Skeletal muscle tissue (tissue), 4 donors: ENCODE data around the gene A4GALT. TPM values are rescaled to one million over a fixed set of nuclear protein-coding genes. Genes with fewer than 3 reads are reported as not detected.

Experiments used
- H3K27ac ChIP-seq: one replicate; pipeline ENCODE4 v1.7.0; 2013; ENCODE audit warnings: mild to moderate bottlenecking, low read depth, low read length, inconsistent platforms
- H3K27me3 ChIP-seq, 3 donors: one replicate each; pipeline ENCODE4 v1.7.0; 2013; ENCODE audit warnings: low read length in 3 of 3; ENCODE audit not compliant: control insufficient read depth in 3 of 3, insufficient read depth in 3 of 3
- H3K36me3 ChIP-seq, 3 donors: one replicate each; pipeline ENCODE4 v1.7.0; 2013; ENCODE audit warnings: low read length in 3 of 3; ENCODE audit not compliant: control insufficient read depth in 3 of 3, insufficient read depth in 3 of 3
- H3K4me1 ChIP-seq, 3 donors: one replicate each; pipeline ENCODE4 v1.7.0; 2013; ENCODE audit warnings: low read length in 3 of 3, mild to moderate bottlenecking in 3 of 3; ENCODE audit not compliant: control insufficient read depth in 3 of 3, insufficient read depth in 3 of 3
- H3K4me3 ChIP-seq, 3 donors: one replicate each; pipeline ENCODE4 v1.7.0; 2013; ENCODE audit warnings: low read length in 3 of 3
- H3K9ac ChIP-seq, 3 donors: one replicate each; pipeline ENCODE4 v1.7.0; 2013; ENCODE audit warnings: low read length in 3 of 3, mild to moderate bottlenecking in 3 of 3, moderate library complexity in 2 of 3, low read depth in 1 of 3
- H3K9me3 ChIP-seq, 3 donors: one replicate each; pipeline ENCODE4 v1.7.0; 2013; ENCODE audit warnings: low read length in 3 of 3; ENCODE audit not compliant: control insufficient read depth in 3 of 3
- total RNA-seq: library from RNA; depleted of rRNA; stranded (reverse); fragments of >200 nt; gene quantifications from one replicate; pipeline ENCODE4 v1.2.3, GENCODE V29; 2014
- donor health status: Osteomylitis.

Gene A4GALT
- total RNA-seq, 1 donor from 2014 or later: 18.3 TPM

GRCh38 chr22:42654436-42655073, 66.1 kb downstream of the A4GALT start:
- Histone ChIP-seq H3K27ac (no peak overlapping the region), H3K4me1 (no peaks in the 10 kb centered on the region), H3K9ac (no peak overlapping the region), H3K4me3 (no peak overlapping the region), H3K36me3 (no peaks in the 10 kb centered on the region), H3K27me3 (no peaks in the 10 kb centered on the region), H3K9me3 (no peaks in the 10 kb centered on the region)

GRCh38 chr22:42653999-42654398, 66.7 kb downstream of the A4GALT start:
- no peak overlapping the region for H3K9ac ChIP-seq
- H3K9me3 ChIP-seq: no peaks in the 10 kb centered on the region
- no peaks in the 10 kb centered on the region for H3K4me1 ChIP-seq
- no peak overlapping the region for H3K27ac ChIP-seq
- H3K27me3 ChIP-seq: no peaks in the 10 kb centered on the region
- no peaks in the 10 kb centered on the region for H3K36me3 ChIP-seq
- H3K4me3 ChIP-seq: no peak overlapping the region

DNA sequence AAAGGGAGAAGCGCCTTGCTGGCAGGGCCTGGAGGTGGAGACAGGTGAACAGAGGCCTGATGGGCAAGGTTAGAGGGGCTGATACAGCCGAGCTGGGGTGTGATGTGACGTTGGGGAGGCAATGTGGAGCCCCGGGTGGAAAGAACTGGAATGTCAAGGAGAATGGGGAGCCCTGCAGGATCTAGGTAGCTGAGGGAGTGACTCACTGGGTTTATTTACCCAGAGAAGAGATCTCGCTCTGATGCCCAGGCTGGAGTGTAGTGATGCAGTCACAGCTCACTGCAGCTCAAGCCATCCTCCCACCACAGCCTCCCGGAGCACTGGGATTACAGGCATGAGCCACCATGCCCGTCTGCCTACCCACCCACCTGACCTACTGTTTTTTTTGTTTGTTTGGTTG, 69.5 kb downstream of the A4GALT start:
- H3K27me3 ChIP-seq: no peaks in the 10 kb centered on the region
- no peak overlapping the region for H3K9ac ChIP-seq
- no peak overlapping the region for H3K4me3 ChIP-seq
- no peaks in the 10 kb centered on the region for H3K36me3 ChIP-seq
- peaks cover 25 to 28% (median 26%) of the 10 kb centered on the region in 3 donors for H3K4me1 ChIP-seq
- no peak overlapping the region for H3K27ac ChIP-seq
- no peaks in the 10 kb centered on the region for H3K9me3 ChIP-seq

- Histone ChIP-seq H3K36me3 (no peaks in the 10 kb centered on the region), H3K9ac (peak within 1 kb of the TSS; percentile 96 to 99 (median 98))
These were observed 71.2 kb downstream of the A4GALT start, which contains the start of gene CYB5R3 for GRCh38 chr22:42649246-42650099. TSS of gene CYB5R3 (minus strand) at chr22:42649392. CDS start at chr22:42649315, 77 bp downstream.

GRCh38 chr22:42648368-42649245, 72.1 kb downstream of the A4GALT start:
- Histone ChIP-seq H3K36me3 (no peaks in the 10 kb centered on the region), H3K27ac (peak overlapping the region; percentile 95), H3K9me3 (no peaks in the 10 kb centered on the region), H3K9ac (peak overlapping the region; percentile 96 to 99 (median 98)), H3K4me3 (peak overlapping the region; percentile 98 to 99 (median 99)), H3K4me1 (peaks cover 50 to 53% (median 51%) of the 10 kb centered on the region in 3 donors), H3K27me3 (no peaks in the 10 kb centered on the region)

More at GRCh38 chr22:42649246-42650099, 71.2 kb downstream of the A4GALT start, which contains the start of gene CYB5R3:
- H3K4me3 ChIP-seq: peak within 1 kb of the TSS; percentile 98 to 99 (median 99)
- H3K27ac ChIP-seq: peak within 1 kb of the TSS; percentile 95
- no peaks in the 10 kb centered on the region for H3K27me3 ChIP-seq
- H3K9me3 ChIP-seq: no peaks in the 10 kb centered on the region
- peaks cover 42 to 45% (median 42%) of the 10 kb centered on the region in 3 donors for H3K4me1 ChIP-seq

DNA sequence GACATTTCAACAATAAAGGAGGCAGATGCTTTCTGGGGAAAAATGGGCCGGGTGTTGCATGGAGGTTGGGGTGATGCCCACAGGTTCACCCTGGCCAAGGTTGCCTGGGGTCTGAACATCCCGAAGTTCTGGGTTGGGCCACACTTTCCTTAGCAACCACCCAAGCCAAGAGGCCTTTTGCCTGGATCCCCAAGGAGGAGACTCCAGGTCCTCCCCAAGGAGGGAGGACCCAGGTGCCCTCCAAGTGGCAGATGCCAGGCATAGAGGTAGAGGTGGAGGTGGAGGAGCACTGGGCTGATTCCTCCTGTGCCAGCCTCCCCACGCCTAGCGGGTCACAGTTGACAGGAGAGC, 72.7 kb downstream of the A4GALT start:
- peak overlapping the region; percentile 98 to 99 (median 99) for H3K4me3 ChIP-seq
- H3K27me3 ChIP-seq: no peaks in the 10 kb centered on the region
- no peaks in the 10 kb centered on the region for H3K36me3 ChIP-seq
- no peaks in the 10 kb centered on the region for H3K9me3 ChIP-seq
- H3K27ac ChIP-seq: peak overlapping the region; percentile 95
- H3K4me1 ChIP-seq: peaks cover 53 to 59% (median 56%) of the 10 kb centered on the region in 3 donors
- H3K9ac ChIP-seq: peak overlapping the region; percentile 96 to 99 (median 98)

DNA sequence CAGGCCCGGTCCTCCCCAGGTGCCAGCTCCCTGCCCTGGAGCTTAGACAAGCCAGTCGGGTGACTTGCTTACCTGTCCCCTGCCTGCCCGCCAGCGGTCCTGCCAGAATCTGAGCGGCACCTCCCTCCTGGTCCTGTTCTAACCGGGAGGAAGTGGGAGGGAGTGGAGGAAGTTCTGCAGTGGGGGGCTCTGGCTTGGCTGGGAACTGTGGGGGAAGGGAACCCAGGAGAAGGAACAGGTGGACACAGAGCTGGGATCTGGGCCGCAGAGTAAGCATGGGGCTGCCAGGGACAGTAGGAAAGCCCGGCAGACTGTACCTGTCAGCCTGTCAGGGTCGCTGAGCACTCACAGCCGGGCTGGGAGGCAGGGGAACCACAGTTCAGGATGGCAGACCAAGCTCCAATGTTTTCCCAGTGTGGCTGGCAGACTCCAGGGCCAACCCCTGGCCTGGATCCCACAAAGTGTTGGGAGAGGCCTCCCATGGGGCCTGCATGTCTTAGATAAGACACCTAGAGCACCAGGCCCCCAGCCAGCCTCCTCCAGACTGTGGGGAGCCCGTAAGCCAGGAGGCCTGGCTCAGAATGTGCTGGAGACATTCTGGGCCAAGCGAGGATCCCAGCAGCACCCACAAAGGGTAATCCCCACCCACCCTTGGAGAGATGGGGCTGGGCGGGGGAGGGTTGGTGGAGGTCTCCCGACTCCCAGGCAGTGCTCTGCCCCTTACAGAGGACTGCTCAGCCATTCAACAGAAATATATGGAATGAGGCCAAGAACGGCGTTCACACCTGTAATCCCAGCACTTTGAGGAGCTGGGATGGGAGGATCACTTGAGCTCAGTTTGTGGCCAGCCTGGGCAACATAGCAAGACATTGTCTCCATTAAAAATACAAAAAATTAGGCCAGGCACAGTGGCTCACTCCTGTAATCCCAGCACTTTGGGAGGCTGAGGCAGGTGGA, 73.8 kb downstream of the A4GALT start:
- peaks cover 57 to 64% (median 62%) of the 10 kb centered on the region in 3 donors for H3K4me1 ChIP-seq

GRCh38 chr22:42645938-42646568, 74.6 kb downstream of the A4GALT start:
- H3K27ac ChIP-seq: peak overlapping the region; percentile 95
- H3K9ac ChIP-seq: peak overlapping the region; percentile 80 to 99 (median 98)
- no peaks in the 10 kb centered on the region for H3K9me3 ChIP-seq
- H3K27me3 ChIP-seq: no peaks in the 10 kb centered on the region
- no peaks in the 10 kb centered on the region for H3K36me3 ChIP-seq
- peaks cover 59 to 67% (median 62%) of the 10 kb centered on the region in 3 donors for H3K4me1 ChIP-seq
- H3K4me3 ChIP-seq: peak overlapping the region; percentile 60 to 70 (median 68)

More for the DNA sequence above, 73.8 kb downstream of the A4GALT start:
- Histone ChIP-seq H3K36me3 (no peaks in the 10 kb centered on the region), H3K27me3 (no peaks in the 10 kb centered on the region), H3K27ac (peak overlapping the region; percentile 95), H3K9ac (peak overlapping the region; percentile 80 to 99 (median 98)), H3K4me3 (peak overlapping the region; percentile 60 to 70 (median 68)), H3K9me3 (no peaks in the 10 kb centered on the region)
